Measurements from ENCODE around the gene OR51B4. TPM values are rescaled to one million over a fixed set of nuclear protein-coding genes. Genes with fewer than 3 reads are reported as not detected.

Gene OR51B4
- total and polyA plus RNA-seq, 9 of the 15 experiments (the other 6 are each of a cell fraction or from before 2014, with no cell fraction given): 17.1 to 64.6 (median 39.9) TPM

DNA sequence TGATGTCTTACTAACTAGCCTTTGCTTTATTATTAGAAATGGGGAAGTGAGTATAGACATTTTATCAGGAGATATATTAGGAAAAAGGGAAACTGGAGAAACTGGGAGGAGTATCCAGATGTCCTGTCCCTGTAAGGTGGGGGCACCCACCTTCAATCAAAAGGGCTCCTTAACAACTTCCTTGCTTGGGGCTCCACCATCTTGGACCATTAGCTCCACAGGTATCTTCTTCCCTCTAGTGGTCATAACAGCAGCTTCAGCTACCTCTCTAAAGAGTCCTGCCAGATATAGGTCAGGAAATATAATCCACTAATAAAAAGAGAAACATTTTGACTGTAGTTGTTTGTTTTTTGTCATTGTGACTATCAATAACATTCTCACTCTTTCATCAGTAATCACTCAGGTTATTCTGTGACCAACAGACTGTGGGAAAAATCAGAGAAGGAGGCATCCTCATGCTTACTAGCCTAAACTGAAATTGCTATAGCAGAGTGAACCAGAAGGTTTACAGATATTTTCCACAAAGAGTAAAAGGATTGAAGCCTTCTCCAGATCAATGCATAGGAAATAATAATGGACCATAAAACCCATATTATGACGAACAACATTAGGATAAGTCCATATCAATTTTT, 10.4 kb downstream of the OR51B4 start (continued):
- TF ChIP-seq RAD21 (CRISPR knock-in tag; conservative IDR thresholded peaks at IDR 0.05 in 1 of 2, IDR thresholded peaks at IDR 0.05 in 1 of 2) (peak; percentile 95 to 98), DMBX1 (CRISPR knock-in tag; IDR thresholded peaks at IDR 0.05; ENCODE audit: borderline replicate concordance) (peak; percentile 69), ARID2 (IDR thresholded peaks at IDR 0.05) (peak; percentile 68), NRF1 (conservative IDR thresholded peaks at IDR 0.05 in 1 of 2, IDR thresholded peaks at IDR 0.05 in 1 of 2) (no peak), SPI1 (IDR thresholded peaks at IDR 0.05; ENCODE audit: borderline replicate concordance, low read depth, low read length) (peak; percentile 61), LEF1 (IDR thresholded peaks at IDR 0.05) (no peak), CC2D1A (IDR thresholded peaks at IDR 0.05) (peak; percentile 83), ZBTB11 (CRISPR knock-in tag; IDR thresholded peaks at IDR 0.05) (no peak), CTCFL (IDR thresholded peaks at IDR 0.05; ENCODE audit: borderline replicate concordance, insufficient read depth, low read depth, low read length, poor library complexity, severe bottlenecking) (no peak), POLR2AphosphoS2 (IDR thresholded peaks at IDR 0.05; ENCODE audit: low read length) (no peak), TFAM (CRISPR knock-in tag; conservative IDR thresholded peaks at IDR 0.05) (no peak), GTF2F1 (IDR thresholded peaks at IDR 0.05; ENCODE audit: low read depth, low read length) (no peak), ZBTB43 (CRISPR knock-in tag; IDR thresholded peaks at IDR 0.05) (no peak), SREBF2 (CRISPR knock-in tag; IDR thresholded peaks at IDR 0.05) (no peak), KLF16 (IDR thresholded peaks at IDR 0.05) (peak; percentile 30; the same call in 1 of the 2 replicates), BCL6 (CRISPR knock-in tag; IDR thresholded peaks at IDR 0.05) (no peak)
- TF ChIP-seq, protein P1, sequence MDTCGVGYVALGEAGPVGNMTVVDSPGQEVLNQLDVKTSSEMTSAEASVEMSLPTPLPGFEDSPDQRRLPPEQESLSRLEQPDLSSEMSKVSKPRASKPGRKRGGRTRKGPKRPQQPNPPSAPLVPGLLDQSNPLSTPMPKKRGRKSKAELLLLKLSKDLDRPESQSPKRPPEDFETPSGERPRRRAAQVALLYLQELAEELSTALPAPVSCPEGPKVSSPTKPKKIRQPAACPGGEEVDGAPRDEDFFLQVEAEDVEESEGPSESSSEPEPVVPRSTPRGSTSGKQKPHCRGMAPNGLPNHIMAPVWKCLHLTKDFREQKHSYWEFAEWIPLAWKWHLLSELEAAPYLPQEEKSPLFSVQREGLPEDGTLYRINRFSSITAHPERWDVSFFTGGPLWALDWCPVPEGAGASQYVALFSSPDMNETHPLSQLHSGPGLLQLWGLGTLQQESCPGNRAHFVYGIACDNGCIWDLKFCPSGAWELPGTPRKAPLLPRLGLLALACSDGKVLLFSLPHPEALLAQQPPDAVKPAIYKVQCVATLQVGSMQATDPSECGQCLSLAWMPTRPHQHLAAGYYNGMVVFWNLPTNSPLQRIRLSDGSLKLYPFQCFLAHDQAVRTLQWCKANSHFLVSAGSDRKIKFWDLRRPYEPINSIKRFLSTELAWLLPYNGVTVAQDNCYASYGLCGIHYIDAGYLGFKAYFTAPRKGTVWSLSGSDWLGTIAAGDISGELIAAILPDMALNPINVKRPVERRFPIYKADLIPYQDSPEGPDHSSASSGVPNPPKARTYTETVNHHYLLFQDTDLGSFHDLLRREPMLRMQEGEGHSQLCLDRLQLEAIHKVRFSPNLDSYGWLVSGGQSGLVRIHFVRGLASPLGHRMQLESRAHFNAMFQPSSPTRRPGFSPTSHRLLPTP (IDR thresholded peaks at IDR 0.05; ENCODE audit: borderline replicate concordance, extremely low read depth, insufficient read length): no peak
